ENCODE results near the gene DFFB.

The DFFB gene

DNA sequence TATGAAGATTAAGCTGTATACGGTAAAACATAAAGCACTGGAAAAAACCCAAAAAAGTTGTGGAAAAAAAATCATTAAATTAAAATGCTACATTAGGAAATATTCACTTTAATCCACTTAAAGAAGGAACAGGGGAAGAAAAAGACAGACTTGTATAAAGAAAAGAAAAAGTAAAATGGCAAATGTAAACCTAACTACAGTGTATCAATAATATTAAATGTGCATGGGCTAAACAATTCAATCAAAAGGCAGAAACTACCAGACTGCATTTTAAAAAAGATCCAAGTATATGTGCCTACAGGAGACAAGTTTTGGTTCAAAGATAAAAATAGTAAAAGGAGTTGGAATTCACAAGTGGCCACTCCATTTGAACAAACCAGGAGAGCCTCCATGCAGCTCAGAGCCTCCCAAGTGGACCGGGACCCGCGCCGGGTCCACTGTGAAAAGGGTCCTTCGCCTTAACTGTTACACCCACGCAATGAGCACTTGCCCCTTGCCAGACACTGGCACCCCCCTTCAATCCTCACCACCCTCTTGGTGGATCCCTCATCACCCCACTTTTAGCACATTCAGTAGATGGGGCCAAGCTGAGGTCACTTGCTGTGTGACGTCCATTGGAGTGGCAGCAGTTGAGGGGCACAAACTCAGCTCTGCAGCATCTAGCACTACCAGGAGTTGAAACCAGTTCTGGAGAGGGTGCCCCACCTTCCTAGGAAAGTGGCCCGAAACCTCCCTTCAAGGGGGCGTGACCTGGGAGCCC lies 41.9 kb downstream of the DFFB start:
- no peak for DNase-seq

DNA sequence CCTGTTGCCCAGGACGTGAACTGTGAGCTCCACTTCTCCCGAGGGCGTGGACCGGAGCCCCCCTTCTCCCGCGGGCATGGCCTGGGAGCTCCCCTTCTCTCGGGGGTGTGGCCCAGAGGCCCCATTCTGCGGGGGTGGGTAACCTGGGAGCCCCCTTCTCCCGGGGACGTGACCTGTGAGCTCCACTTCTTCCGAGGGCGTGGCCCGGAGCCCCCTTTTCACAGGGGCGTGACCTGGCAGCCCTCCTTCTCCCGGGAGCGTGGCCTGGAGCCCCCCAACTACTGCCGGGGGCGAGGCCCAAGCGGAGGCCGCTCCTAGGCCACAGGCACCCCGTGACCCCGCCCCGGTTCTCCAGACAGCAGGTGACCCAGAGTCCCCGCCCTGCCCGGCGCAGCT lies 42.5 kb downstream of the DFFB start:
- DNase-seq = no peak

DNA sequence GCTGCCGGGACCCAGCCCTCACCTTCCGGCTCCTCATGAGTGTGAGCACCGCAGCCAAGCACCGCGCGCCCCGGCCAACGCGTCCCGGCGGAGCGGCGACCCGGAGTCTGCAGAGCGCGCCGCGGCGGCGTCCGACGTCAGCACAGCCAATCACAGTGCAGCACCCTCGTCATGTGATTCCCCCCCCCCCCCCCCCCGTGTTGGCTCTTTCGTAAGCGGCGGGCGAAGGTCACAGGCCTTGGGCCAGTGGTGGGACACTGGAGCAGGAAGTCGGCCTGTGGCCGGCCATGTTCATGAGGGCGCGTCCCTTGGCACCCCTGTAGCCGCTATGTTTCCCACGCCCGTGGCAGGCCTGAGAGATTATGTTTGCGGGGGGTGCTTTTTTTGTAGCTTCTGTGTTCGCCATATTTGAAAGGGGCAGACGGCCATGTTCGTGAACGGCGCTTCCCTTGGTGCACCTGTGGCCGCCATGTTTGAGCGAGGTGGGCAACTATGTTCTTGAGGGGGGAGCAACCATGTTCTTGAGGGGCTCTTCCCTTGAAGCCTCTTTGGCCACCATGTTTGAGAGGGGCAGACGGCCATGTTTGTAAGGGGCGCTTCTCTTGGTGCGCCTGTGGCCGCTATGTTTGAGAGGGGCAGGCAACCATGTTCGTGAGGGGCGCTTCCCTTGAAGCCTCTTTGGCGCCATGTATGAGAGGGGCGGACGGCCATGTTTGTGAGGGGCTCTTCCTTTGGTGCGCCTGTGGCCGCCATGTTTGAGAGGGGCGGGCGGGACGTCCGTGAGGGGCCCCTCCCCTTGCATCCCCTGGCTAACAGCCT lies 43.1 kb downstream of the DFFB start, which contains the start of gene C1orf174:
Gene C1orf174 (minus strand): TSS at position 123 of the 819 bp plus-strand sequence. CDS start 86 bp downstream, at position 37.
- DNase-seq = peak; percentile 92

DNA sequence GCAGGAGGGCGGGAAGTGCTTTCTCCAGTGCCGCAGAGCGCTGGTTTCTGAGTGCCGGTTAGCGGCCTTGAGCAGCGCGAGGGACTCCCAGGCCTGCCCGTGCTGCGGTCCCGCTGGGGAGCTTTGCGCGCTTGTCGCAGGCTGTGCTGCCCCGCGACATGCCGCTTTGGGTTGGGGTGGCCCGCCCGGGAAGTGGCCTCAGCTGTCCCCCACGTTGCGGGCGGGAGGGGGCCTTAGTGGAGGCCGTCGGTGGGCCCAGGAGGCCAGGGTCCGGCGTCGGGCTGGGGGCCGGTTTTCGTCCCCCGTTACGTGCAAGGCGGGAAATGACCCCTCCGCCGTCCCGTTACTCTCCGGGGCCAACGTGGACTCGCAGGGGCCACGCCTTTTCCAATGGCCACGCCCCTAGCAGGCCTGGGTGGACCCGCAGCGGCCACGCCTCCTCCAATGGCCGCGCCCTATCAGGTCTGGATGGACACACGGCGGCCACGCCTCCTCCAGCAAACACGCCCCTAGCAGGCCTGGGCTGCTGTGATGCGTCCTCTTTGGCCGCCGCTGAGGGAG lies 43.8 kb downstream of the DFFB start:
- peak; percentile 53 for DNase-seq

DNA sequence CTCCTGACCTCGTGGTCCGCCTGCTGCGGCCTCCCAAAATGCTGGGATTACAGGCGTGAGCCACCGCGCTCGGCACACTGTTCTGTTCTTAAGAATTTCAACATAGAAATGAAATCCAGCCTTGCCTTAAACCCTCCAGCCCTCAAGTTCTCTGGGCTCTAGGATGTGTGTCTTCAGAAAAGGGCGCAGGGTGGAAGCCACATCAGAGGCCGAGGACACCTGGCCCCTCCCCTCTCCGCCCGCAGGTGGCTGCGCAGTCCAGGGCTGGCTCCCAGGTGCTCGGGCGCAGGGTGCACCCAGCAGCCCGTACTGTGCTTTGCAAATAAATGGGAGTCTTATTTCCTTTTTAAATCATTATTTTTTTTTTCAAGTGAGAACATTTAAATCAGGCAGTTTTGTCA lies 44.8 kb downstream of the DFFB start:
- no peak for DNase-seq

DNA sequence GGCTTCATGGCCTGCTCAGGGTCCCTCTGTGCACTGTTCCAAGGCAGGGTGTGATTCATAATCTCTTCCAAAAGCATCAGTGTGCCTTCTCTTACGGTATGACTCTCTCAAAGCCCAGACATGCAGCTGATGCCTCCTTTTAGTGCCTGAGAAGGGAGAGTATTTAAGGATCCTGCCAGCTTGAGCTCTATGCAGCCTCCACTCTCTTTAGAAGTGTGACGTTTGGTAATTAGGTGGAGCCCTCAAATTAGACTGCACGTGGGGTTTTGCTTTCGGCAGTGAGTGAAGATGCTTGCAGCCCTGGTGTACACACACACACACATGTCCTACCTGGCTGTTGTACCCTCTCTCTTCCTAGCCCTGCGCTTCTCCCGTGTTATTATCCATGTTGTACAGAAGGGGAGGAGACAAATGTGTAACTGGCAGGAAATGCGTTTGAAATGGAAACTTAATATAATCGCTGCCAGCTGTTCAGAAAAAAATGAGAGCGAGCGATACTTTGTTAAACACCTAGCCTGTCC lies 45.4 kb downstream of the DFFB start:
- DNase-seq = no peak

DNA sequence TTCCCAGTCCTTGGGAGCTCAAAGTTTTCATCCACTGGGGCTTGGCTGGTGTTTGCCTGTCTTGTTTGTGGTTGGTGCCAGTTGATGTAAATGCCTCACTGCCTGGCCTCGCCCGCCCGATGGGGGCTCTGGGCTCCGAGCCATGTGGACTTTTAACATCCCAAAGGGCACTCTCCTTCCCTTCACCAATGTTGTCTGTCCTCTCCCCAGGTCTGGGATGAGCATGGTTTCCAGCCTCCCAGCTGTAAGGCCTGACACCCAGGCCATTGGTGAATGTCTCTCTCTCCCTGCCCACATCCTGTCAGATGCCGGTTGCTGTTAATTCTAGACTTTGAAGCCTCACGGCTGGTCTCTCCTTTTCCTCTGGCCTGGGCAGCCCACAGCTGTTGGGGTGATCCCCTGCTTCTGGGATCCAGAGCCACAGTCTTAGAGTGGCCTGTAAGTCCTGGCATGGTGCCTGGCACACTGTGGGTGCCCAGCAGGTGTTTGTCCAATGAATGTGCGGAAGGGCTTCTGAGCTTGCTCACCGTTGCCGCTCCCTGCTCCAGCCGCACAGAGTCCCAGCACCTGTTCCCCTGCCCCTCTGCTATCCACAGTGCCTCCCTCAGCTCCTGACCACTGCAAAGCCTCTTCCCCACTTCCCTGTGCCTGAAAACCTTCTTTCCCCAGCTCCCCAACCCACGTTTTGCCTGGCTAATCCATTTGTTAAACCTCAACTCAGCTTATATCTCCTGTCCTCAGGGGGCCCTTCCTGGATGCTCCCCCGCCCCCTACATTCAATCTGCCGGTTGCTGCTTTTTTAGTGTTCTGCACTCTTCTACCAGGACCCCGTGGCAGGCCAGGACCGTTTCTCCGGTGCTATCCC lies 46.1 kb downstream of the DFFB start:
- DNase-seq = no peak

DNA sequence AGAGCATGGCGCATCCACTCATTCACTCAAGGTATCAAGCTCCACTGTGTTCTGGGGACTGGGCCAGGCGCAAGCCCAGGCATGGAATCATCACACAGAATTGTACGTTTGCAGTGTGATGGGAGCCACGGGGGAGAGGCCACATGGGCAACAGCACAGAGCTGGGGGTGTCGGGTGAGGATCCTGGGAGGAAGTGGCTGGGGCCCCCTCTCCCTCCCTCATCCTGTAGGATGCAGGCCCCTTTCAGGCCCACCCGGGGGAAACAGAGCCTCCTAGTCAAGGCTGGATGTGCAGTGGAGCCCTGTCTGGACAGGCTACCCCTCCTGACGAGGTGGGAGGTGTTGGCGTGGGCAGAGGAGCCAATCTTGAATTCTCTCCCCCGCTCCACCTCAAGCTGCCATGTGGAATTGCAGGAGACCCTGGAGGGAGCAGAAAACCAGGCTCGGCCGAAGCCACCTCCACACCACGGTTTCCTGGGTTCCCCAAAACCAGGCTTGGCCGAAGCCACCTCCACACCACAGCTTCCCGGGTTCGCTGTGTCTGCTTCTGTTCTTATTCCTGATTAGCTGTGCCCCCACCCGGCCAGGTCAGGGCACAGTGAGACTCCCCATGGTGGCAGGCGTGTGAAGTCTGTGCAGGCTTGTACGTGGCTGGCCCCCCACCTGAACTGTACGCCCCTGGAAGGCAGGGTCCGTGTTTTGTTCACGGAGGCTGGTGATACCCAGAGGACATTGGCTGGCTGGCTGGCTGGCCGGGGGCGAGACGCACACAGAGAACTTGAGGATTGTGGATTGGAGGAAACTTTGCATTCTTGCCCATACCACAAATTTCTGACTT lies 46.9 kb downstream of the DFFB start:
- no peak for DNase-seq

DNA sequence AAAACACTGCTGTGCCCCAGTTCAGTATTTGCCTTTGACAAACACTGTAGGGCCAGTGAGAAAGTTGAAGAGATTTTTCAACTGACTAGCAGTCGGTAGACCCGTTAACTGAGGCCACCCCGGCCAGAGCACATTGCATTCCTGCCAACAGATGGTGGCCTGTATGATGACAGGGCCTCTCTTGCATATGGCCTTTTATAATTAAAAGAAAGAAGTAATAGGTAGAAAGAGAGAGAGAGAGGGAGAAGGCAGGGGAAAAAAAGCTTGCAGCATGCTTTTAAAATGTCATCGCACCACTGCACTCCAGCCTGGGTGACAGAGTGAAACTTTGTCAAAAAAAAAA lies 47.5 kb downstream of the DFFB start:
- no peak for DNase-seq

DNA sequence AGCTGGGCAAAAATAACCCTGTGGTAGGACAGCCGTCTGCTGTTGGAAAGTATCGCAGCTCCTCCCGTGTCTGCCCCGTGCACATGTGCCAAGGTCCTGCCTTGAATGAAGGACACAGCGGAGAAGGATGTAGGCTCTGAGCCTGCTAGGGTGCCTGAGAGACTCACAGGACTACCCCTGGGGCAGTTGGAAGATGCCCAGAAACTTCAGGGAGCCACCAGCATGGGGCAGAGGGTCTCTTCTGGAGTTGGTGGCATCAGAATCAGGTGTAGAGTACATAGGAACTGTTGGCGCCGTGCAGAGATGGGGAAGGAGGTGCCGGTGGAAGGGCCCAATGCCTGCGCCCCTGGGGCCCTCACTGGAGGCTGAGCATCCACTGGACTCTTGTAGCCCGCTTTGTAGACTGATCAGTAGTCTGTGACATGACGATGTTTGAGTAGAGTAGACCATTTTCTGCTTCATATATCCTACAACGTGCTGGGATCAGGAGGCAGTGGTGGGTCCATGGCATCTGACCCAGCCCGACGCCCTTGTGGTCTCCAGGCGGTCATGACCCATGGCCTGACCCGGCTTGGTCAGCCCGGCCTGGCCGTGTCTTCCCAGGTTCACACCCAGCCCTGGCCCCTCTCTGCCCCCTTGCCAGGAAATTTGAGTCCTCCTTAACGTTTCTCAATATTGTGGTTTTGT lies 48.1 kb downstream of the DFFB start:
- no peak for DNase-seq

DNA sequence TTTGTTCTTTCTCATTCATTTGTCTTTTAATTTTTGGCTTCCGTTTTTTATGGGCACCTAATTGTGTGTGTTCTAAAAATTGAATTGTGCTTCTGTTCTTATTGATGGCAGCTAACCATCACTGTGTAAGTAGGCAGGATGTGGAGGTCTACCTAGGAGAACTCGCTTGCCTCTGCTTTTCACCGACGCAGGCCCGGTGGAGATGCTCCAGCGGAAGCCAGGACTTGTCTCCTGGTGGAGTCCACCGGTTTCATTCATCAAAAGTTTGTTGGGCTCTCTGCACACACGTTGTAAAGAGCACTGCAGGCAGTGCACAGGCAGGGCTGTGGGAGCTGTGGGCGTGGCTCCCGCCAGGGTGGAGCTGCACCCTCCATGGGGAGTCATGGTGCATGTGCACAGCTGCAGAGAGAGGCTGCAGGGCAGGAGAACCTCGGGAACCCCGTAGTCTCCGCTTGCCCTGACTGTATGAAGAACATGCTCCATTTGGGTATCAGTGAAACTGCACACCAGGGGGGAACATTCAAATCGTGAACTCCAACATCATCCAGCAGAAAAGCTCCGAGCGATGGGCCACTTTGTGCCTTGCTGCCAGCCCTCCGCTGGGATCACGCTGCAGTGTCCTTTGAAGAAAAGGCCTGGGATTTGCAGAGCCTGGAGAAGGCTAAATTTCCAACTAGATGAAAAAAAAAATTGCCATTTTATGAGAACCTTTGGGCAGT lies 48.8 kb downstream of the DFFB start:
- DNase-seq = no peak

DNA sequence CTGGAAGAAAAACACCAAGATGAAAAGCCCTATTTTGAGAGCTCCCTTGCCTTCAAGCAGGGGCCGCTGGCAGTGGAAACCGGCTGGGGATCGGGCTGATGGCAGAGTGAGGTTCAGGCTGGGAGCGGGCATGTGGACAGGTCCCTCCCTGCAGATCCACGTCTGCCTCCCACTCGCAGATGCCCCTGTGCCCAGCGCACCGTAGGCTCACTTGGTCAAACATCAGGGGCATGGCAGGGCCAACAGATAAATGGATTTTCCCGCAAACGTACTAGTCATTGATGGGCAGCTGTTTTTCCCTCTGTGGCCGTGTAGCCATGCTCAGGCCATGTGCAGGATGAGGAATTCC lies 49.4 kb downstream of the DFFB start:
- DNase-seq = no peak

DNA sequence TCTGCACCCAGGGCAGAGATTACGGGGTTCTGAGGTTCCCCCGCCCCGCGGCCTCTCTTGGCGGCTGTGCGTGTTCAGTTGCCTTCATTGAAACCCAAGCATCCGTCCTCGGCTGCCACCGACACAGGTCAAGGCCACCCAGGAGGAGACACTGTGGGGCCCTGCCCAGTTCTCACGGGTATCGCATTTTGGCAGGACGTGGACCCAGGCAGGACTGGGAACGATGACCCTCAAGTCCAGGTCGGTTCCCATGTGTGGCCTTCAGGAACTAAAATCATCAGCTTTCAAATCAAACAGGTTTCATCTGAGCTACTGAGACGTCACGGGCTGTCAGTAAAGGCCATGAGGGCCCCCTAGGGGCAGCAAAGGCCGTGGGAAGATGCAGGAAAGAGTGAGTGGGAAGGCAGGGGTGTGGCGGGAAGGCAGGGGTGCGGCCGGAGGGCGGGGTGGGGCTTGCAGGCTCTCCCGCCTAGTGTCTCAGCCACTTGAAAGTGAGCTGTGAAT lies 49.8 kb downstream of the DFFB start:
- no peak for DNase-seq

DNA sequence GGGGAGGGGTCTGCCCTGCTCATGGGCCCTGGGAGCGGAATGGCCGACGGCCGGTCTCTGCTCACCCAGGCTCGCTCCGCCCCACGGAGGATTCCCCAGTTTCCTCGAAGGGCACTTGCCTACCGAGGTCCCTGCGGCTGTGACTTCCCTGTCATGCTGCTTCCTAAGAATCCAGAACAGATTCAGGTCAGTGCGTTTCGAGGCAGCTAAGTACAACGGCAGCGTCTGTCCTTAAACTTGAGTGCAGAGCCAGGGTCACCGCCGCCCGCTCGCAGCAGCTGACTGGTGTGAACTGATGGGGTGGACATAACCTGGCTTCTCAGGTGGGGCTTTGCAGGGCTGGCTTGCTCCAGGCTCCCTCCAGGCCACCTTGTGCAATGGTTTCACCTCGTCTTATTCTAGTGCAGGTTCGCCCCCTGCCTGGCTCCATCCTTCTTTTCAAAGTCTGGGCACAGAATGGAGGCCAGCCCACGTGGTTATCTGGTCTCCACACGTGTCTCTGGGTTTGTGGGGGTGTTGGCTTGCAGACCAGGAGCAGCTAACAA lies 50.4 kb downstream of the DFFB start:
- no peak for DNase-seq

DNA sequence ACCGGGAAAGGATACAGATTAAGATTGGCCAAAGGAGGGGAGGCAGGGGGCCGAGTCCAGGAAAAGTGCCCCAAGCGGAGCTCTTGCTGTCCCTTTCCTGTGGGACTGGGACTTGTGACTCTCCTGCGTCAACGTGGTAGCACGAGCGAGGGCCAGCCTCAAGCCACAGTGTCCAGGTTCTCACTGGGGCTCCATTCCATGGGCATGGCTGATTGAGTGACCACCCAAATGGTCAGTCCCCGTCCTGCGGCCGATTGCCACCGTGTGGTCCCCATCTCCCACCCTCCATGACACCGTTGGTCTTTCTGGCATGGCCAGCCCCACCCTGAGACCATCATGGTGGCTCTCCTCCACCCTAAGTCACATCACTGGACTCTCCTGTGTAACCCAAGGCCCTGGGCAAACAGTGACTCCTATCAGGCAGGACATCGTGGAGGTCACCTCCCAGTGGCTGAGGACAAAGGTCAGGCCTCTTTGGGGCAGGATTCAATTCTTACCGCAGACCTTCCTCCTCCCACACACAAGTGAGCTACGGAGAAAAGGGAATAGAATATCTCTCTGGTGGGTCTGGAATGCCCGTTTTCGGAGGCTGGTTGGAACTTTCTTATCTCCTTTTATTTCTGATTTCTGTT lies 51.7 kb downstream of the DFFB start:
- no peak for DNase-seq

DNA sequence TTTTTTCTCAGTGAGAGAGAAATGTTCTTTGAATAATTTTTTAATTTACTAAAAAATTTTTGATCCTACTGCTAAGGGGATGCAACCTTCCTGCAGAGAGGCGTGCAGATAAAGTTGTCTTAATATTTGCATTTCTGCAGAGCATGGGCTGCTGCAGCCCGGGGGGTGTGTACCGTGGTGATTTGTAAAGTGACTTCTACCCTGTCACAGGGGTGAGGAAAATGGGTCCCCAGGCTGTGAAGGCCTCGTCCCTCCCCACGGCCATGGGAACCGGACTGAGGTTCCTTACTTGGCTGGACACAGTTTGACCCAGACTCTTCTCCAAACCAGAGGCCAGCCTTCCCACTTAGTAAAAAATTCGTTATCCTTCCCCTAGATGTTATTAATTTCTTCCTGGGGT lies 52.3 kb downstream of the DFFB start:
- DNase-seq = no peak

DNA sequence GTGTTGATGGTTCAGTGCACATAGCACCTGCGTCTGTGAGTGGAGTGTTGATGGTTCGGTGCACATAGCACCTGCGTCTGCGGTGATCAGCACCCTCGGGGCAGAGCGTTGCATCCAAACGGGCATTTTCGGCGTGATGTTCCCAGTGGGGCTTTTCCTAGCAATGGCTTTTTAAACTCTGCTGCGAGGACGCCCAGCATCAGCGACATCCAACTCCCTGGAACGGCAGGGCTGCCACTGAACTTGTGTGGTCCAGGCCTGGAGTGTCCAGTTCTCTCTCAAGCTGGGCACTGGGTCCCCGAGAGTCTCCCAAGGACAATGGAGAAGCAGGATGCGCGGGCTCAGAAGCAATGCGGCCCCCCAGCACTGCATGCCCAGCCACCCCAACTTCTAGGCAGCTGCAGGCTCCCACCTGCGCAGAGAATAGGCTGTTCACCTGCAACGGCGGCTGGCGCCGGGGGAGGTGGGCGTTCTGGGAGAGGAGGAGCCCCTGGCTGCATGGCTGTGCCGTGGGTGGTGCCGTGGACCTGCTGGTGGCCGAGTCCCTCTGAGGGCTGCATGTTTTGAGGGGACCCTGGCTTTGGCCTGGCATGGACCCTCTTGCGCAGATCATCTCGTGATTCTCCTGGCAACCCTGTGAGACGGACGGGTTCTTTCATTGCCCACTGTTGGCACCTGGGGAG lies 52.9 kb downstream of the DFFB start:
- peak; percentile 12 for DNase-seq

DNA sequence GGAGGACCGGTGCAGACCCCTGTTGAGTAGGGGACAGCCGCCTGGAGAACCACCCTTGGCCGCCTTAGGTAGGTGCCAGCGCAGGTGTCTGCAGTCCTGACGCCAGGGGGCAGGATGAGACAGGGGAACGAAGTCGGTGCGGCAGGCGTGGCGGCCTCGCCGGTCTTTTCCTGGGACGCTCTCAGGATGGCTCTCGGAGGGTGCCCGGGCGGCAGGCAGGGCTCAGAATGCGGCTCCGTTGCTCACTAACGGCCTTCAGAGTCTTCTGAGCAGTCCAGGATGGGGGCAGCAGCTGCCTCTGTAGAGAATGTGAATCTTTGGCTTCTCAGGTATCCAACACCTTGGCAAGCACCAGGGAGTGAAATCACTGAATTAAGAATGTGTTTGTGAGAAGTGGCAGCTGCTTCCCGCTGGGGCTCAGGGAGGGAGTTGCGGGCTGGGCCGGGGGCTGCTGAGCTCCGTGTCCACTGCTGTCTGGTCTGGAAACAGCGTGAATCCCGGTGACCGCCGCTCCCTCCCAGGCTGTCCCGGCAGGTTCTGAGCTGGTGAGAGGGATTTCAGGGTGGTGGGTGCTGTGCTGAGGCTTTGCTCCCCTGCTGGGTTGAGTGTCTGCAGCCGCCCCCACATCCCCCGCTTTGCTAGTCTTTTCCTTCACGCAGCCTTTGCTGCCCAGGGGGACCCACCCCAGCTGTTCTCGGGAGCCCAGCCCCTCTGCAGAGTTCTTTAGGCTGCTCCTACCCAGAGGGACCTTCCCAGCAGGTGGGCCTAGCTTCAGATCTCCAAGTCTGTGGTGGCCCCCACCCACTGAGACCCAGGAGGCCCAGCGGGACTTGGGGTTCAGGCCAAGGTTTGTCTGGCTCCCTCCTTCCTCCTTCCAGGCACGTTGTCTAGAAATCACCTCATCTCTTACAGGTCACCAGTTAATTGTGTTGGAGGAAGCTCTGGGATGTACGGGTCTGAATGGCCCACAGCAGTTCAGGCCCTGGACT lies 53.9 kb downstream of the DFFB start:
- no peak for DNase-seq
